ENCODE results near the gene LONRF2. TPM values are rescaled to one million over a fixed set of nuclear protein-coding genes. Genes with fewer than 3 reads are reported as not detected.

The LONRF2 gene
- total and polyA plus RNA-seq, 2 donors from 2014 or later: 1.1 to 6.3 TPM

- Histone ChIP-seq H3K27me3 (ENCODE audit: control insufficient read depth, insufficient read depth, low read length) (no peaks in the 10 kb centered on the region), H3K9ac (ENCODE audit: low read length in 3 of 3) (no peak overlapping the region), H3K4me1 (ENCODE audit: control insufficient read depth in 2 of 3, insufficient read depth in 2 of 3, low read depth in 1 of 3, low read length in 3 of 3) (no peaks in the 10 kb centered on the region), H3K27ac (ENCODE audit: low read depth in 2 of 2, low read length in 2 of 2) (no peak overlapping the region), H3K4me3 (ENCODE audit: low read length in 3 of 3) (no peak overlapping the region), H3K36me3 (ENCODE audit: control insufficient read depth in 2 of 3, insufficient read depth in 3 of 3, low read length in 3 of 3) (no peaks in the 10 kb centered on the region), H3K9me3 (ENCODE audit: control insufficient read depth in 2 of 3, insufficient read depth in 1 of 3, low read length in 3 of 3) (no peaks in the 10 kb centered on the region)
- intact Hi-C loops (cut with DNase I): loop anchor here (10.0 kb wide), 1 partner anchor 116 kb away; no protein-coding TSS in a partner anchor
- DNase-seq (no peak), FAIRE-seq (no peak)
- TF ChIP-seq CTCF (IDR thresholded peaks at IDR 0.05; ENCODE audit: borderline replicate concordance, extremely low read depth, insufficient read depth): no peak
These were observed 43.3 kb downstream of the LONRF2 start for GRCh38 chr2:100278986-100279385.

- no peak for DNase-seq
These were observed 43.8 kb downstream of the LONRF2 start for GRCh38 chr2:100278501-100278900.

GRCh38 chr2:100277540-100278207, 44.6 kb downstream of the LONRF2 start:
- Histone ChIP-seq H3K36me3 (ENCODE audit: control insufficient read depth in 2 of 3, insufficient read depth in 3 of 3, low read length in 3 of 3) (no peaks in the 10 kb centered on the region), H3K27me3 (ENCODE audit: control insufficient read depth, insufficient read depth, low read length) (no peaks in the 10 kb centered on the region), H3K4me3 (ENCODE audit: low read length in 3 of 3) (no peak overlapping the region), H3K27ac (ENCODE audit: low read depth in 2 of 2, low read length in 2 of 2) (no peak overlapping the region), H3K4me1 (ENCODE audit: control insufficient read depth in 2 of 3, insufficient read depth in 2 of 3, low read depth in 1 of 3, low read length in 3 of 3) (no peaks in the 10 kb centered on the region), H3K9ac (ENCODE audit: low read length in 3 of 3) (no peak overlapping the region), H3K9me3 (ENCODE audit: control insufficient read depth in 2 of 3, insufficient read depth in 1 of 3, low read length in 3 of 3) (no peaks in the 10 kb centered on the region)
- no peak for TF ChIP-seq CTCF (IDR thresholded peaks at IDR 0.05; ENCODE audit: borderline replicate concordance, extremely low read depth, insufficient read depth)
- intact Hi-C loops (cut with DNase I): loop anchor here (10.0 kb wide), 1 partner anchor 117 kb away; no protein-coding TSS in a partner anchor
- no peak for FAIRE-seq
- no peak for DNase-seq

More at GRCh38 chr2:100278501-100278900, 43.8 kb downstream of the LONRF2 start:
- Histone ChIP-seq H3K4me3 (ENCODE audit: low read length in 3 of 3) (no peak overlapping the region), H3K9ac (ENCODE audit: low read length in 3 of 3) (no peak overlapping the region), H3K4me1 (ENCODE audit: control insufficient read depth in 2 of 3, insufficient read depth in 2 of 3, low read depth in 1 of 3, low read length in 3 of 3) (no peaks in the 10 kb centered on the region), H3K9me3 (ENCODE audit: control insufficient read depth in 2 of 3, insufficient read depth in 1 of 3, low read length in 3 of 3) (no peaks in the 10 kb centered on the region), H3K36me3 (ENCODE audit: control insufficient read depth in 2 of 3, insufficient read depth in 3 of 3, low read length in 3 of 3) (no peaks in the 10 kb centered on the region), H3K27ac (ENCODE audit: low read depth in 2 of 2, low read length in 2 of 2) (no peak overlapping the region), H3K27me3 (ENCODE audit: control insufficient read depth, insufficient read depth, low read length) (no peaks in the 10 kb centered on the region)
- intact Hi-C loops (cut with DNase I): loop anchor here (10.0 kb wide), 1 partner anchor 116 kb away; no protein-coding TSS in a partner anchor
- no peak for TF ChIP-seq CTCF (IDR thresholded peaks at IDR 0.05; ENCODE audit: borderline replicate concordance, extremely low read depth, insufficient read depth)
- no peak for FAIRE-seq

All from kidney (tissue), 14 donors.